MM.1S (cell line): Measurements from ENCODE around the gene TSPYL1.

Experiments used
- DNase-seq: peaks from one replicate; pipeline ENCODE4 v3.0.0-alpha.2; 2015
- H2AFZ ChIP-seq: fragments of 300-600 bp; sonication (generic); 2 replicates; pipeline ENCODE4 v1.6.0; 2016; ENCODE audit warnings: antibody characterized with exemption, low read length
- H3F3A ChIP-seq: fragments of 300-600 bp; sonication (generic); 2 replicates; pipeline ENCODE4 v1.6.1; 2016; ENCODE audit warnings: mild to moderate bottlenecking, antibody characterized with exemption, low read length, moderate library complexity, mixed read lengths; ENCODE audit not compliant: insufficient read depth
- H3K27ac ChIP-seq: fragments of 300-600 bp; sonication (generic); 2 replicates; pipeline ENCODE4 v1.5.1; 2016; ENCODE audit warnings: mild to moderate bottlenecking, low read length
- H3K27me3 ChIP-seq: fragments of 300-600 bp; sonication (generic); replicated peaks from 2 replicates; pipeline ENCODE4 v1.6.0; 2016; ENCODE audit warnings: low read length; ENCODE audit not compliant: insufficient read depth
- H3K36me3 ChIP-seq: fragments of 300-600 bp; sonication (generic); replicated peaks from 2 replicates; pipeline ENCODE4 v1.6.1; 2016; ENCODE audit warnings: mild to moderate bottlenecking, low read length, mixed read lengths; ENCODE audit not compliant: insufficient read depth
- H3K4me1 ChIP-seq: fragments of 300-600 bp; sonication (generic); 2 replicates; pipeline ENCODE4 v1.6.1; 2016; ENCODE audit warnings: low read length, mixed read lengths
- H3K4me2 ChIP-seq: fragments of 300-600 bp; sonication (generic); 2 replicates; pipeline ENCODE4 v1.6.0; 2016; ENCODE audit warnings: low read depth, low read length
- H3K4me3 ChIP-seq: fragments of 300-600 bp; sonication (generic); 2 replicates; pipeline ENCODE4 v1.5.1; 2016; ENCODE audit warnings: low read length, mixed read lengths
- H3K79me2 ChIP-seq: fragments of 300-600 bp; sonication (generic); 2 replicates; pipeline ENCODE4 v1.6.1; 2016; ENCODE audit warnings: mixed run types, low read length, mixed read lengths
- H3K9ac ChIP-seq: fragments of 300-600 bp; sonication (generic); 2 replicates; pipeline ENCODE4 v1.6.1; 2016; ENCODE audit warnings: low read length, mixed read lengths
- H3K9me2 ChIP-seq: fragments of 300-600 bp; sonication (generic); replicated peaks from 2 replicates; pipeline ENCODE4 v1.6.1; 2016; ENCODE audit warnings: mild to moderate bottlenecking, low read length, mixed read lengths; ENCODE audit not compliant: insufficient read depth
- H3K9me3 ChIP-seq: fragments of 300-600 bp; sonication (generic); replicated peaks from 2 replicates; pipeline ENCODE4 v1.6.1; 2016; ENCODE audit warnings: mild to moderate bottlenecking, low read length, mixed read lengths; ENCODE audit not compliant: insufficient read depth
- H4K20me1 ChIP-seq: fragments of 300-600 bp; sonication (generic); 2 replicates; pipeline ENCODE4 v1.6.1; 2016; ENCODE audit warnings: mild to moderate bottlenecking, low read length, moderate library complexity, mixed read lengths; ENCODE audit not compliant: insufficient read depth
- EZH2 ChIP-seq: fragments of 300-600 bp; sonication (generic); optimal IDR thresholded peaks from 2 replicates; pipeline ENCODE3; 2017; ENCODE audit warnings: low read depth, mild to moderate bottlenecking, antibody characterized with exemption, low read length, mixed read lengths
- EZH2phosphoT487 ChIP-seq: fragments of 300-600 bp; sonication (generic); IDR thresholded peaks from 2 replicates; pipeline ENCODE4 v1.6.1; 2018; ENCODE audit warnings: antibody characterized with exemption, low read length
- TF ChIP-seq, protein P1 (sequence below): fragments of 300-600 bp; sonication (generic); IDR thresholded peaks from 2 replicates; pipeline ENCODE4 v1.5.1; 2016; ENCODE audit warnings: antibody characterized with exemption, low read length, mixed read lengths

TSPYL1 gene

DNA sequence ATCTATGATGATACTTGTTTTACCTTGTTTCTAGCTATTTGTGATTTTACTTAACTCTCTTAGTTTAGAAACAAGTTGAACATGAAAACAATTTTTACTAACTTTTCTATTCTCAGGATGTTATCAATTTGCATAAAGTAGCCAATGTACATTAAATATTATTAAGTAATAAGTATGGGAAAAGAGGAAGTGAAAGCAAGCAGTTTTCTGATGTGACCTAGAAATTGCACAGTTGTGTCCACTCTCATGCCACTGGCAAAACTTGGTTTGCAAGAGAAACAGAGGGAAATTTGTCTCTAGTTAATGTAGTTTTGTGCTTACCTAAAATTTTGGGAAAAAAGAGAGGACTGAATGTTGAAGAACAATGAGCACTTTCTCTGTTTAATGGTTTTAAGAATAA lies 19.2 kb upstream of the TSPYL1 start:
- TF ChIP-seq, protein P1, sequence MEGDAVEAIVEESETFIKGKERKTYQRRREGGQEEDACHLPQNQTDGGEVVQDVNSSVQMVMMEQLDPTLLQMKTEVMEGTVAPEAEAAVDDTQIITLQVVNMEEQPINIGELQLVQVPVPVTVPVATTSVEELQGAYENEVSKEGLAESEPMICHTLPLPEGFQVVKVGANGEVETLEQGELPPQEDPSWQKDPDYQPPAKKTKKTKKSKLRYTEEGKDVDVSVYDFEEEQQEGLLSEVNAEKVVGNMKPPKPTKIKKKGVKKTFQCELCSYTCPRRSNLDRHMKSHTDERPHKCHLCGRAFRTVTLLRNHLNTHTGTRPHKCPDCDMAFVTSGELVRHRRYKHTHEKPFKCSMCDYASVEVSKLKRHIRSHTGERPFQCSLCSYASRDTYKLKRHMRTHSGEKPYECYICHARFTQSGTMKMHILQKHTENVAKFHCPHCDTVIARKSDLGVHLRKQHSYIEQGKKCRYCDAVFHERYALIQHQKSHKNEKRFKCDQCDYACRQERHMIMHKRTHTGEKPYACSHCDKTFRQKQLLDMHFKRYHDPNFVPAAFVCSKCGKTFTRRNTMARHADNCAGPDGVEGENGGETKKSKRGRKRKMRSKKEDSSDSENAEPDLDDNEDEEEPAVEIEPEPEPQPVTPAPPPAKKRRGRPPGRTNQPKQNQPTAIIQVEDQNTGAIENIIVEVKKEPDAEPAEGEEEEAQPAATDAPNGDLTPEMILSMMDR = no peak
- no peak for TF ChIP-seq EZH2
- TF ChIP-seq EZH2phosphoT487 = no peak
- no peaks in the 10 kb centered on the region for H3F3A ChIP-seq
- H3K9me2 ChIP-seq = no peaks in the 10 kb centered on the region
- H3K4me1 ChIP-seq = no peaks in the 10 kb centered on the region
- H4K20me1 ChIP-seq = no peaks in the 10 kb centered on the region
- H3K36me3 ChIP-seq = no peaks in the 10 kb centered on the region
- no peak overlapping the region for H3K4me3 ChIP-seq
- no peaks in the 10 kb centered on the region for H3K27me3 ChIP-seq
- no peak overlapping the region for H2AFZ ChIP-seq
- H3K79me2 ChIP-seq = no peaks in the 10 kb centered on the region
- DNase-seq = no peak
- no peaks in the 10 kb centered on the region for H3K9me3 ChIP-seq
- H3K9ac ChIP-seq = no peak overlapping the region
- H3K27ac ChIP-seq = no peak overlapping the region
- H3K4me2 ChIP-seq = no peak overlapping the region

DNA sequence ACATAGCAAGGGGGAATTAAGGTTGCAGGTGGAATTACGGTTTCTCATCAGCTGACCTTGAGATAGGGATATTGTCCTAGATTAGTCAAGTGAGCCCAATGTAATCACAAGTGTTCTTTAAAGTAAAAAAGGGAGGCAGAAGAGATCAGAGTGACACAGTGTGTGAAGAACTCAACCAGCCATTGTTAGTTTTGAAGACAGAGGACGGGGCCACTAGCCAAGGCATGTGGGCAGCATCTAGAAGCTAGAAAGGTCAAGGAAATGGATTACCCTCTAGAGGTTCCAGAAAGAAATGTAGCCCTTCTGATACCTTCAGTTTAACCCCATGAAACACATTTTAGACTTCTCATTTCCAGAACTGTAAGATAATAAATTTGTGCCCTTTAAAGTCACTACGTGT lies 18.5 kb upstream of the TSPYL1 start:
- Histone ChIP-seq H3K9me2 (no peaks in the 10 kb centered on the region), H3K9ac (no peak overlapping the region), H3K27ac (no peak overlapping the region), H3K4me3 (no peak overlapping the region), H3K9me3 (no peaks in the 10 kb centered on the region), H3F3A (no peaks in the 10 kb centered on the region), H3K4me1 (no peaks in the 10 kb centered on the region), H3K36me3 (no peaks in the 10 kb centered on the region), H2AFZ (no peak overlapping the region), H3K4me2 (no peak overlapping the region), H3K27me3 (no peaks in the 10 kb centered on the region), H4K20me1 (no peaks in the 10 kb centered on the region), H3K79me2 (no peaks in the 10 kb centered on the region)
- DNase-seq = no peak
- TF ChIP-seq EZH2 = no peak
- TF ChIP-seq, protein P1 = no peak
- no peak for TF ChIP-seq EZH2phosphoT487

DNA sequence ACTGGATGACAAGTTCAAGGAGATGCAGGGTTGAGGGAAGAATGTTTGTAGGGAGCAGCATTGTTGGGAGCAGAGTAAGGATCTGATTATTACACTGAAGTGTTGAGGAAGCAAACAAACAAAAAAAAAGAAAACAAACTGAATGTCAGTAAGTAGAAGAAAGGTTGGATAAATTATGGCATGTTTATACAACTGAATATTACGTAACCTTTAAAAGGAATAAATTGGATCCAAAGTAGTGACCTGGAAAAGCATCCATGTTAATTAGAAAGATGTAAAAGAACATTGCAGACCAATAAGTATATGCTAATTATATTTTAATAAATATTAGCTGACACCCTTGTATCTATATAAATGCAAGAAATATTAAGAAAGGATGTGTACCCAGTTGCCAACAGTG lies 12.8 kb upstream of the TSPYL1 start:
- H3K4me2 ChIP-seq = peak overlapping the region; percentile 22; the same call in 1 of the 2 replicates
- no peaks in the 10 kb centered on the region for H3K36me3 ChIP-seq
- no peak for DNase-seq
- no peaks in the 10 kb centered on the region for H3K27me3 ChIP-seq
- H3K79me2 ChIP-seq = no peaks in the 10 kb centered on the region
- H3F3A ChIP-seq = no peaks in the 10 kb centered on the region
- no peaks in the 10 kb centered on the region for H4K20me1 ChIP-seq
- H3K9me3 ChIP-seq = no peaks in the 10 kb centered on the region
- H3K4me3 ChIP-seq = no peak overlapping the region
- peaks cover 10% of the 10 kb centered on the region for H3K4me1 ChIP-seq
- no peak overlapping the region for H3K9ac ChIP-seq
- H2AFZ ChIP-seq = no peak overlapping the region
- H3K27ac ChIP-seq = no peak overlapping the region
- H3K9me2 ChIP-seq = no peaks in the 10 kb centered on the region
- TF ChIP-seq EZH2phosphoT487 (no peak), EZH2 (no peak)
- TF ChIP-seq, protein P1 = no peak
